Heart left ventricle (tissue), 16 donors: ENCODE data around the gene PCYT1A. TPM values are rescaled to one million over a fixed set of nuclear protein-coding genes. Genes with fewer than 3 reads are reported as not detected.

Experiments used
- ATAC-seq, 4 donors: fragments of 200-7000 bp; cut with Tn5 transposase; one replicate each; pipeline ENCODE4 v1.9.1; 2020 to 2022; ENCODE audit warnings: moderate library complexity in 4 of 4, mild to moderate bottlenecking in 3 of 4, moderate number of reproducible peaks in 1 of 4
- DNase-seq, 5 donors: peaks; one replicate each; pipeline ENCODE4 v3.0.0-alpha.2; 2020
- H3K27ac ChIP-seq, 12 donors: fragments of 200-600 bp; sonication (generic) in 4 of 12; one replicate each; pipeline versions ENCODE4 v1.5.0 to v1.8.0; 2016 to 2022; ENCODE audit warnings: mild to moderate bottlenecking in 2 of 12
- H3K27me3 ChIP-seq, 9 donors: fragments of 200-600 bp; sonication (generic) in 2 of 9; one replicate each; pipeline versions ENCODE4 v1.5.1 to v1.8.0; 2016 to 2022; ENCODE audit warnings: mild to moderate bottlenecking in 3 of 9
- H3K36me3 ChIP-seq, 9 donors: fragments of 200-600 bp; sonication (generic) in 2 of 9; one replicate each; pipeline versions ENCODE4 v1.5.0 to v1.8.0; 2018 to 2022; ENCODE audit warnings: mild to moderate bottlenecking in 2 of 9
- H3K4me1 ChIP-seq, 12 donors: fragments of 200-600 bp; sonication (generic) in 4 of 12; one replicate each; pipeline versions ENCODE4 v1.5.0 to v1.8.0; 2016 to 2022; ENCODE audit warnings: mild to moderate bottlenecking in 3 of 12
- H3K4me3 ChIP-seq, 12 donors: fragments of 200-600 bp; sonication (generic) in 4 of 12; one replicate each; pipeline versions ENCODE4 v1.5.0 to v1.8.0; 2017 to 2022; ENCODE audit warnings: mild to moderate bottlenecking in 9 of 12, moderate library complexity in 4 of 12
- H3K9me3 ChIP-seq, 12 donors: fragments of 200-600 bp; sonication (generic) in 4 of 12; one replicate each; pipeline versions ENCODE4 v1.5.0 to v1.8.0; 2016 to 2022; ENCODE audit warnings: mild to moderate bottlenecking in 1 of 12
- CTCF ChIP-seq, 12 donors: fragments of 200-600 bp; sonication (generic) in 4 of 12; IDR thresholded peaks; one replicate each; pipeline versions ENCODE4 v1.5.0 to v1.8.0; 2018 to 2022; ENCODE audit warnings: antibody characterized with exemption in 12 of 12, mild to moderate bottlenecking in 5 of 12
- POLR2A ChIP-seq, 2 donors: fragments of 450-650 bp; IDR thresholded peaks; one replicate each; pipeline ENCODE4 v1.6.1; 2017; ENCODE audit warnings: antibody characterized with exemption in 2 of 2, mild to moderate bottlenecking in 2 of 2, moderate library complexity in 2 of 2
- WGBS, 4 donors: extraction: QIAGEN DNeasy Blood & Tissue Kit in 2 of 4; methylation state at CpG; one replicate each; pipeline versions ENCODE4 v1.1.5 to v1.1.7; 2013 to 2018; 5-methylcytosine and 5-hydroxymethylcytosine counted together
- intact Hi-C, 10 donors: fragments of 100-400 bp; cut with DNase I; formaldehyde crosslinking; loops; one replicate each; pipeline versions ENCODE4 v1.11.1 to v1.14.2; 2022
- polyA plus RNA-seq, 2 donors: library from polyadenylated mRNA; stranded (reverse); fragments of 200-250 nt; gene quantifications; one replicate each; pipeline ENCODE4 v1.2.3, GENCODE V29; 2013
- total RNA-seq, 9 donors: library from RNA; depleted of rRNA in 2 of 9; stranded (reverse); fragments of >200 nt in 2 of 9; fragmentation: NEBNext Ultra II Directional in 3 of 9; extraction: Animal tissue kit (Norgen Biotek cat#: 25700) in 3 of 9; gene quantifications; one replicate each; pipeline versions ENCODE4 v1.1.0 to v1.2.4, GENCODE V29; 2016 to 2023
- donor health status: ischemic (EF 13 %, LVEDD 7.1; RV severe dilation, severe dysfunction).
- donor health status: healthy with polysubstance abuse.
- donor health status: DM: no; HTN: yes; CAD: no.
- donor health status: DM: no; HTN: no; CAD: no.
- donor health status: ischemic (EF 25% LVEDD 6.9; RV normal size, moderate dysfunction).
- donor health status: ischemic (EF 25% LVEDD 5.7; RV mildly dilated, moderate dysfunction).
- donor health status: healthy.
- donor health status: DM: yes; HTN: yes; CAD: no.
- donor health status: ischemic (EF 35%, LVEDD 5.7; RV mildly dilated, moderate dysfunction).
- donor health status: nonischemic (EF 11% LVEDD 7.7; RV severe dilation, severe dysfunction).
- donor health status: DM: yes; HTN: yes; CAD: no.
- donor health status: PGD.
- donor health status: ischemic (EF 29% LVEDD 5.4; RV normal size, mild dysfunction).
- donor health status: nonischemic (EF 23%, LVEDD 6.1; RV moderate dilation, normal function).

PCYT1A gene
- total and polyA plus RNA-seq, 11 donors: 29.4 to 149 (median 105) TPM

- peaks cover 0 to 5% (median 1%) of the 10 kb centered on the region in 12 donors for H3K4me1 ChIP-seq
- TF ChIP-seq POLR2A (IDR thresholded peaks at IDR 0.05): no peak
- no peak for TF ChIP-seq CTCF (IDR thresholded peaks at IDR 0.05)
- intact Hi-C loops: no loop called here
- no peak overlapping the region for H3K4me3 ChIP-seq
- DNase-seq (no peak), ATAC-seq (no peak)
- no peak overlapping the region for H3K27ac ChIP-seq
- 45 to 66% (median 55%) methylated on average over 11 of the region's 11 CpGs for WGBS, 4 donors
- H3K27me3 ChIP-seq: no peaks in the 10 kb centered on the region
- H3K9me3 ChIP-seq: no peaks in the 10 kb centered on the region
- H3K36me3 ChIP-seq: no peaks in the 10 kb centered on the region
These were observed 36.2 kb upstream of the PCYT1A start for GRCh38 chr3:196323691-196324090.

- ATAC-seq (no peak), DNase-seq (no peak)
- intact Hi-C loops: no loop called here
- 92 to 98% (median 96%) methylated on average over 4 of the region's 4 CpGs for WGBS, 4 donors
- Histone ChIP-seq H3K9me3 (no peaks in the 10 kb centered on the region), H3K27me3 (no peaks in the 10 kb centered on the region), H3K4me3 (no peak overlapping the region), H3K27ac (no peak overlapping the region), H3K36me3 (no peaks in the 10 kb centered on the region), H3K4me1 (peaks cover 0 to 6% (median 1%) of the 10 kb centered on the region in 12 donors)
- TF ChIP-seq POLR2A (IDR thresholded peaks at IDR 0.05) (no peak), CTCF (IDR thresholded peaks at IDR 0.05) (no peak)
These were observed 35.5 kb upstream of the PCYT1A start for GRCh38 chr3:196323016-196323415.

- intact Hi-C loops: no loop called here
- TF ChIP-seq POLR2A (IDR thresholded peaks at IDR 0.05): no peak
- no peak for TF ChIP-seq CTCF (IDR thresholded peaks at IDR 0.05)
- H3K4me1 ChIP-seq: peaks cover 0 to 6% (median 1%) of the 10 kb centered on the region in 12 donors
- ATAC-seq: no peak
- DNase-seq: peak in 1 of 5 donors; percentile 27
- 77 to 92% (median 87%) methylated on average over 11 of the region's 11 CpGs for WGBS, 4 donors
- H3K36me3 ChIP-seq: no peaks in the 10 kb centered on the region
- no peaks in the 10 kb centered on the region for H3K27me3 ChIP-seq
- no peak overlapping the region for H3K4me3 ChIP-seq
- no peaks in the 10 kb centered on the region for H3K9me3 ChIP-seq
- no peak overlapping the region for H3K27ac ChIP-seq
These were observed 33.6 kb upstream of the PCYT1A start for GRCh38 chr3:196321162-196321561.

GRCh38 chr3:196320137-196320536, 32.6 kb upstream of the PCYT1A start:
- intact Hi-C loops: no loop called here
- H3K4me3 ChIP-seq: no peak overlapping the region
- H3K27ac ChIP-seq: peak overlapping the region in 1 of 12 donors; percentile 13
- no peak for DNase-seq
- WGBS, 4 donors: 42 to 69% (median 56%) methylated on average over 3 of the region's 3 CpGs
- H3K4me1 ChIP-seq: peaks cover 0 to 6% (median 1%) of the 10 kb centered on the region in 12 donors
- no peaks in the 10 kb centered on the region for H3K27me3 ChIP-seq
- peaks cover 0 to 3% (median 0%) of the 10 kb centered on the region in 9 donors for H3K36me3 ChIP-seq
- TF ChIP-seq POLR2A (IDR thresholded peaks at IDR 0.05): no peak
- no peak for TF ChIP-seq CTCF (IDR thresholded peaks at IDR 0.05)
- H3K9me3 ChIP-seq: no peaks in the 10 kb centered on the region
- ATAC-seq: peak in 1 of 4 donors; percentile 12
